Mesothelial cell of epicardium (in vitro differentiated cells): ENCODE measurements around the gene CERKL. TPM values are rescaled to one million over a fixed set of nuclear protein-coding genes. Genes with fewer than 3 reads are reported as not detected.

Experiments
- DNase-seq, 2 experiments: peaks; one replicate each; pipeline ENCODE4 v3.0.0; 2021; ENCODE audit warnings: low spot score in 2 of 2; ENCODE audit not compliant: unreplicated experiment in 2 of 2
- H3K27ac Mint-ChIP-seq: 2 replicates; pipeline ENCODE4 v1.8.0; 2021; ENCODE audit warnings: mixed read lengths
- H3K27me3 Mint-ChIP-seq: 2 replicates; pipeline ENCODE4 v1.8.0; 2021; ENCODE audit warnings: low read depth, mixed read lengths
- H3K36me3 Mint-ChIP-seq: 2 replicates; pipeline ENCODE4 v1.8.0; 2021; ENCODE audit warnings: mixed read lengths
- H3K4me1 Mint-ChIP-seq: 2 replicates; pipeline ENCODE4 v1.8.0; 2021; ENCODE audit warnings: mixed read lengths
- H3K4me3 Mint-ChIP-seq: 2 replicates; pipeline ENCODE4 v1.8.0; 2021; ENCODE audit warnings: mild to moderate bottlenecking, moderate library complexity, mixed read lengths
- H3K9me3 Mint-ChIP-seq: 2 replicates; pipeline ENCODE4 v1.8.0; 2021; ENCODE audit warnings: mixed read lengths
- total RNA-seq: library from RNA; stranded (reverse); gene quantifications from 3 replicates; pipeline ENCODE4 v1.2.1, GENCODE V29; 2021
- TF ChIP-seq, protein P1 (sequence below): fragments of 200-600 bp; sonication (generic); IDR thresholded peaks from one replicate; pipeline ENCODE4 v1.5.0; 2021; ENCODE audit warnings: antibody characterized with exemption; ENCODE audit not compliant: unreplicated experiment

Gene CERKL
- total RNA-seq, 1 donor from 2014 or later = not detected

DNA sequence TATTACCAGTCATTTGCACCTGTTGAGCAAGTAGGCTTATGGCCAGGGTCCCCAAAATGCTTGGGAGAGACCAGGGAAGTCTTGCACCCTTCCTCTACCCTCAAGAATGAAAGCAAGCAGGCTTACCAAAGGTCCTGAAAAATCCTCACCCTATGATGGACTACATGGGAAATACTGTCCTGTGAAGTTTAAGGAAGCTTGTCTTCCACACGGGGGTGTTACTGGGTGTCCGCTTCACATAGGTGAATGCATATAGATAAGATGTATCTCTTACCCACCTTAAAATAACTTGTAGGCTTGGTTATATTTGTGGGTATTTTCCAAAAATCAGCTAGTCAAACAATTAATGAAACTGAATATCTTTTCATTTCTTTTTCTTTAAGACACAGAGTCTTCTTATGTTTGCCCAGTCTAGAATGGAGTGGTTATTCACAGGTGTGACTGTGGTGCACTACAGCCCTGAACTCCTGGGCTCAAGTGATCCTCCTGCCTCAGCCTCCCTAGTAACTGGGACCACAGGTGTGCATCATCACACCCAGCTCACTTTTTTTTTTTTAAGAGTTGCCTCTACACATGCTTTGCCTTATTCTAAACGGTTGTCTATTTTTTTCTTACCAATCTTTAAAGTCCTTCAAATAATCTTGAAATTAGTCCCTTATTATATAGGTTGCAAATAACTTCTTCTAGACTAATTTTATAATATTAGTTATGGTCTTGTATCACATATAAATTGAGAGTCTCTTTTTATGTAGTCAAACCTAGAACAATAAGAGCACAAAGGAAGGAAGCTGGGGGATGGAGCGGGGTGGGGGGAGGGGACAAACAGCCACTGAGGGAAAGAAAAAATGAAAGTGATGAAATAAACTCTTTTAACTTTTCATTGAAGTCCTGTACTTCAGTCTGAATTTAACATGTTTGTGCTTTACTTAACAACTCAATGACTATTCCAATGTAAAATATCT, 49.0 kb downstream of the CERKL start:
- Mint-ChIP-seq H3K4me1 (no peaks in the 10 kb centered on the region), H3K4me3 (no peak overlapping the region), H3K27ac (no peak overlapping the region), H3K9me3 (peaks cover 8% of the 10 kb centered on the region), H3K27me3 (peaks cover 2% of the 10 kb centered on the region), H3K36me3 (no peaks in the 10 kb centered on the region)
- no peak for DNase-seq
- TF ChIP-seq, protein P1, sequence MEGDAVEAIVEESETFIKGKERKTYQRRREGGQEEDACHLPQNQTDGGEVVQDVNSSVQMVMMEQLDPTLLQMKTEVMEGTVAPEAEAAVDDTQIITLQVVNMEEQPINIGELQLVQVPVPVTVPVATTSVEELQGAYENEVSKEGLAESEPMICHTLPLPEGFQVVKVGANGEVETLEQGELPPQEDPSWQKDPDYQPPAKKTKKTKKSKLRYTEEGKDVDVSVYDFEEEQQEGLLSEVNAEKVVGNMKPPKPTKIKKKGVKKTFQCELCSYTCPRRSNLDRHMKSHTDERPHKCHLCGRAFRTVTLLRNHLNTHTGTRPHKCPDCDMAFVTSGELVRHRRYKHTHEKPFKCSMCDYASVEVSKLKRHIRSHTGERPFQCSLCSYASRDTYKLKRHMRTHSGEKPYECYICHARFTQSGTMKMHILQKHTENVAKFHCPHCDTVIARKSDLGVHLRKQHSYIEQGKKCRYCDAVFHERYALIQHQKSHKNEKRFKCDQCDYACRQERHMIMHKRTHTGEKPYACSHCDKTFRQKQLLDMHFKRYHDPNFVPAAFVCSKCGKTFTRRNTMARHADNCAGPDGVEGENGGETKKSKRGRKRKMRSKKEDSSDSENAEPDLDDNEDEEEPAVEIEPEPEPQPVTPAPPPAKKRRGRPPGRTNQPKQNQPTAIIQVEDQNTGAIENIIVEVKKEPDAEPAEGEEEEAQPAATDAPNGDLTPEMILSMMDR = no peak

DNA sequence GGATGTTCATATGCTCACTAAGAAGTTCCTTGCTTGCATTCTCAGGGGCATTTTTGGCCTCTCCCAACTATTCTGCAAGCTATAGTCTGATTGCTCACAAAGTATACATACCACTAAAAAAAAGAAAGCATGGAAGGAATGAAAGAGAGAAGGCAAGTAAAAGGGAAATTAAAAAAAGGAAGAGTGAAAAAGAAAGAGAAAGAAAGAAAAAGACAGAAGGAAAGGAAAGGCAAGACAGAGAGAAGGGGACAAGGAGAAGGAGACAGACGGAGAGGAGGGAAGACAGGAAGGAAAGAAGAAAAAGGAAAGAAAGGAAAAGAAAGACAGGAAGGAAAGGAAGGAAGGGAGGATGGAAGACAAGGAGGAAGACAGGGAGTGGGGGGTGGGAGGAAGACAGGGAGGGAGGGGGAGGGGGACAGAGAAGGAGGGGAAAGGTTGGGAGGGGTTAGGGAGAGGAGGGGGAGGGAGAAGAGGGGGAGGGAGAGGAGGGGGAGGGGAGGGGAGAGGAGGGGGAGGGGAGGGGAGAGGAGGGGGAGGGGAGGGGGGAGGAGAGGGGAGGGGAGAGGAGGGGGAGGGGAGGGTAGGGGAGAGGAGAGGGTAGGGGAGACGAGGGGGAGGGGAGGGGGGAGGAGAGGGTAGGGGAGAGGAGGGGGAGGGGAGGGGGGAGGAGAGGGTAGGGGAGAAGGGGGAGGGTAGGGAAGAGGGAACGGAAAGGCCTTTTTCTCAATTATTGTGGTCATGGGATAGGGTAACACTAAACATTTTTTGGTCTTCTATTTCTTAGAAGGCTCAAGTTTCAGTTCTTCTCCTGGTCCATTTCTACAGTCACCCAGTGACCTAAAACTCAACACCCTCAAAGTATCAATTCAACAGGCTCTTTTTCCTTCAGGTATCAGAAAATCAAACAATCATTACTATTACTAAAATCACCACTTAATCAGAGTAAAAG, 50.7 kb downstream of the CERKL start:
- Mint-ChIP-seq H3K27me3 (peaks cover 5% of the 10 kb centered on the region), H3K36me3 (no peaks in the 10 kb centered on the region), H3K4me1 (no peaks in the 10 kb centered on the region), H3K9me3 (peaks cover 8% of the 10 kb centered on the region), H3K27ac (no peak overlapping the region), H3K4me3 (no peak overlapping the region)
- no peak for DNase-seq
- TF ChIP-seq, protein P1 = no peak

DNA sequence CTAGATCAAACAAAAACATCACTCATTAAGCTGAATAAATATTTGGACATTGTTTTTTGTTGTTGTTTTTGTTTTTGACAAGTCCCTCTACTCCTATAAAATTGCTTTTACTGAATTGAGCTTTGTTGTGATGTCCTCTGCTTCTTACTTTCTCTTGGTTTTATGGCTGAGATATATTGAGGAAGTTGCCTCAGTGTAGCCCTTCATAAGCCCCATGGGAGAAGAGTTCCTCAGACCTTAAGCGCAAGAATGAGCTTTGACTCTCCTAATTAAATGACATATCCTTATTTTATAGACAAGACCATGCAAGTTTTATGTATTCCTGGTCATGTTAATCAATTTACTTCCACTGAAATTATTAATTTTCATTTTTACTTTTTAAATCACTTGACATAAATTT, 54.9 kb downstream of the CERKL start:
- Mint-ChIP-seq H3K36me3 (no peaks in the 10 kb centered on the region), H3K9me3 (peaks cover 11% of the 10 kb centered on the region), H3K4me1 (no peaks in the 10 kb centered on the region), H3K4me3 (no peak overlapping the region), H3K27me3 (peaks cover 25% of the 10 kb centered on the region), H3K27ac (no peak overlapping the region)
- TF ChIP-seq, protein P1 = no peak
- no peak for DNase-seq

DNA sequence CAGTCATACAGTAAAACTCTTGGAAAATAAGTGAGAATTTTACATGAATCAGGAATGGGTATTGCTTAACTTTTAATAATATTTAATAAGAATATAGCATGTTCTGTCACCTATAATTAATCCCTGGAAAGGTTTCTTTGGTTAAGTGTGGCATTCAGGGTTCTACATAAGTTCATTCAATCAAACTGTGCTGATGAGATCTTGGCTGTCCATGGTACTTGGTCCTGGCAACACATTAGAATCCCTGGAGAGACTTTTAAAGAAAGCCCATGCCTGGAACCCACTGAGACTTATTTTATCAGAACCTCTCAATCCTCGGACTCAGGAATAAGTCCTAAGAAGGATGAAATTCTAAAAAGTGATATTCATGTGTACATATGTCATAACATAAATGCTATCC, 60.3 kb downstream of the CERKL start:
- no peak for DNase-seq
- Mint-ChIP-seq H3K9me3 (peaks cover 3% of the 10 kb centered on the region), H3K27ac (no peak overlapping the region), H3K4me1 (no peaks in the 10 kb centered on the region), H3K36me3 (no peaks in the 10 kb centered on the region), H3K27me3 (peaks cover 31% of the 10 kb centered on the region), H3K4me3 (no peak overlapping the region)
- TF ChIP-seq, protein P1 = no peak

DNA sequence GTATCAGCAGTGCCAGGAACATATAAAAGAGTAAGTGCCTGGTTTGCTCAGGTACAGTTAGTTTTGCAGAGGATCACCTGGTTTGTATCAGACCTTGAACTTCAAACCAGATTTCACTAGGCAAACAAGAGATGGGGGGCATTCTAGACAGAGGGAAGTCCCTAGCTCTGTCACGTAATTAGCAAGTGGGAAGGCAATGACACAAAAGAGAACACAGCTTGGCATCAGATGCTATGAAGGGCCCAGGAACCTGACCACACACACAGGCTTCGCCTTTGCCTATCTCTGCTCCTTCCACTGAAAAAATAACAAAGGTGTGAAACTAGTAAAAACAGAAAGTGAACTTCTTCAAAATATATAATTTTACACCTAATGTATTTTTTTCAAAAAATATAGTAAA, 62.6 kb downstream of the CERKL start:
- Mint-ChIP-seq H3K4me1 (no peaks in the 10 kb centered on the region), H3K36me3 (no peaks in the 10 kb centered on the region), H3K27me3 (peaks cover 20% of the 10 kb centered on the region), H3K27ac (no peak overlapping the region), H3K9me3 (peaks cover 3% of the 10 kb centered on the region), H3K4me3 (no peak overlapping the region)
- no peak for DNase-seq
- TF ChIP-seq, protein P1 = no peak
